HEK293 (cell line): Measurements from ENCODE around the gene CASP8.

ENCODE experiments used
- CTCF ChIA-PET: fragments of 350-600 bp; formaldehyde crosslinking; extraction: SDS; loops from one replicate; lab custom pipeline; 2021; ENCODE audit warnings: antibody characterized with exemption; lab: Yijun Ruan, JAX
- POLR2A ChIA-PET: fragments of 300-600 bp; formaldehyde crosslinking; extraction: SDS; loops from one replicate; lab custom pipeline; 2020; ENCODE audit warnings: antibody characterized with exemption, inconsistent platforms; lab: Yijun Ruan, JAX
- H3K27ac ChIP-seq: fragments of 200-500 bp; sonication (Bioruptor generic); 2 replicates; pipeline ENCODE4 v1.5.1; 2014; ENCODE audit warnings: low read depth, low read length, control low read depth, inconsistent platforms; ENCODE audit errors: extremely low read depth
- H3K36me3 ChIP-seq, 2 experiments: fragments of 200-500 bp in 1 of 2; sonication (Bioruptor generic) in 1 of 2; 1 replicate in 1 of 2; 2 replicates in 1 of 2; pipeline ENCODE4 v1.5.1; 2014 to 2017; ENCODE audit warnings: inconsistent platforms in 2 of 2, low read length in 2 of 2; ENCODE audit not compliant: control insufficient read depth in 2 of 2, insufficient read depth in 1 of 2
- H3K4me1 ChIP-seq: fragments of 200-500 bp; sonication (Bioruptor generic); 2 replicates; pipeline ENCODE4 v1.5.1; 2014; ENCODE audit warnings: mild to moderate bottlenecking, low read length, inconsistent platforms; ENCODE audit not compliant: control insufficient read depth, insufficient read depth
- H3K4me3 ChIP-seq: 2 replicates; pipeline ENCODE4 v1.5.1; 2011; ENCODE audit warnings: low read depth, mild to moderate bottlenecking, control low read depth, low read length, moderate library complexity
- H3K9me3 ChIP-seq: fragments of 200-500 bp; sonication (Bioruptor generic); 2 replicates; pipeline ENCODE4 v1.5.1; 2014; ENCODE audit warnings: low read depth, low read length, inconsistent platforms; ENCODE audit not compliant: control insufficient read depth, insufficient read depth
- FEZF1 ChIP-seq: fragments of 450-650 bp; formaldehyde crosslinking; IDR thresholded peaks from 2 replicates; pipeline ENCODE4 v1.5.1; 2016; ENCODE audit warnings: missing biosample characterization, missing genetic modification characterization
- GFI1B ChIP-seq: fragments of 450-650 bp; formaldehyde crosslinking; IDR thresholded peaks from 2 replicates; pipeline ENCODE4 v1.5.1; 2016; ENCODE audit warnings: missing biosample characterization, missing genetic modification characterization
- GLIS1 ChIP-seq: fragments of 450-650 bp; formaldehyde crosslinking; IDR thresholded peaks from 2 replicates; pipeline ENCODE4 v1.5.1; 2016; ENCODE audit warnings: missing biosample characterization, missing genetic modification characterization
- INSM2 ChIP-seq: fragments of 450-650 bp; formaldehyde crosslinking; IDR thresholded peaks from 2 replicates; pipeline ENCODE4 v1.5.1; 2016; ENCODE audit warnings: missing biosample characterization, missing genetic modification characterization
- OVOL3 ChIP-seq: fragments of 450-650 bp; formaldehyde crosslinking; IDR thresholded peaks from 2 replicates; pipeline ENCODE4 v1.5.1; 2016; ENCODE audit warnings: missing biosample characterization, missing genetic modification characterization
- PBX3 ChIP-seq: sonication (generic); formaldehyde crosslinking; IDR thresholded peaks from 2 replicates; pipeline ENCODE4 v1.8.1; 2022; ENCODE audit warnings: mild to moderate bottlenecking, moderate library complexity, missing genetic modification reagents
- SCRT1 ChIP-seq: fragments of 450-650 bp; formaldehyde crosslinking; IDR thresholded peaks from 2 replicates; pipeline ENCODE4 v1.5.1; 2016; ENCODE audit warnings: missing biosample characterization, missing genetic modification characterization, borderline replicate concordance
- ZBTB44 ChIP-seq: fragments of 450-650 bp; IDR thresholded peaks from 2 replicates; pipeline ENCODE4 v1.5.1; 2018; ENCODE audit warnings: missing biosample characterization, mild to moderate bottlenecking, missing genetic modification characterization
- ZBTB8A ChIP-seq: fragments of 450-650 bp; formaldehyde crosslinking; IDR thresholded peaks from 2 replicates; pipeline ENCODE4 v1.5.1; 2016; ENCODE audit warnings: missing biosample characterization, missing genetic modification characterization
- ZFP41 ChIP-seq: fragments of 450-650 bp; formaldehyde crosslinking; IDR thresholded peaks from 2 replicates; pipeline ENCODE4 v1.5.1; 2016; ENCODE audit warnings: missing biosample characterization, missing genetic modification characterization, borderline replicate concordance
- ZFP69B ChIP-seq: fragments of 450-650 bp; formaldehyde crosslinking; IDR thresholded peaks from 2 replicates; pipeline ENCODE4 v1.5.1; 2016; ENCODE audit warnings: missing biosample characterization, missing genetic modification characterization
- ZNF2 ChIP-seq: fragments of 450-650 bp; formaldehyde crosslinking; IDR thresholded peaks from 2 replicates; pipeline ENCODE4 v1.5.1; 2016; ENCODE audit warnings: missing biosample characterization, missing genetic modification characterization
- ZNF214 ChIP-seq: fragments of 450-650 bp; formaldehyde crosslinking; IDR thresholded peaks from 2 replicates; pipeline ENCODE4 v1.5.1; 2017; ENCODE audit warnings: missing biosample characterization, mild to moderate bottlenecking, missing genetic modification characterization, borderline replicate concordance
- ZNF239 ChIP-seq: fragments of 450-650 bp; formaldehyde crosslinking; IDR thresholded peaks from 2 replicates; pipeline ENCODE4 v1.5.1; 2016; ENCODE audit warnings: missing biosample characterization, missing genetic modification characterization
- ZNF266 ChIP-seq: fragments of 450-650 bp; formaldehyde crosslinking; IDR thresholded peaks from 2 replicates; pipeline ENCODE4 v1.5.1; 2016; ENCODE audit warnings: missing biosample characterization, missing genetic modification characterization, low read depth
- ZNF335 ChIP-seq: fragments of 450-650 bp; formaldehyde crosslinking; conservative IDR thresholded peaks from 2 replicates; pipeline ENCODE4 v1.5.1; 2016; ENCODE audit warnings: missing biosample characterization, missing genetic modification characterization
- ZNF391 ChIP-seq: fragments of 450-650 bp; formaldehyde crosslinking; IDR thresholded peaks from 2 replicates; pipeline ENCODE4 v1.5.1; 2016; ENCODE audit warnings: low read depth, missing biosample characterization, missing genetic modification characterization, borderline replicate concordance
- ZNF544 ChIP-seq: fragments of 450-650 bp; formaldehyde crosslinking; IDR thresholded peaks from 2 replicates; pipeline ENCODE4 v1.5.0; 2017; ENCODE audit warnings: missing biosample characterization, missing genetic modification characterization
- ZNF585B ChIP-seq: fragments of 450-650 bp; formaldehyde crosslinking; IDR thresholded peaks from 2 replicates; pipeline ENCODE4 v1.5.1; 2016; ENCODE audit warnings: missing biosample characterization, missing genetic modification characterization
- ZNF624 ChIP-seq: fragments of 450-650 bp; formaldehyde crosslinking; IDR thresholded peaks from 2 replicates; pipeline ENCODE4 v1.5.1; 2017; ENCODE audit warnings: missing biosample characterization, missing genetic modification characterization
- ZNF639 ChIP-seq: fragments of 450-650 bp; formaldehyde crosslinking; IDR thresholded peaks from 2 replicates; pipeline ENCODE4 v1.5.1; 2016; ENCODE audit warnings: missing biosample characterization, missing genetic modification characterization
- ZNF664 ChIP-seq: fragments of 450-650 bp; formaldehyde crosslinking; IDR thresholded peaks from 2 replicates; pipeline ENCODE4 v1.5.1; 2016; ENCODE audit warnings: missing biosample characterization, missing genetic modification characterization
- ZNF837 ChIP-seq: fragments of 450-650 bp; formaldehyde crosslinking; IDR thresholded peaks from 2 replicates; pipeline ENCODE4 v1.5.1; 2016; ENCODE audit warnings: missing biosample characterization, missing genetic modification characterization

CASP8 gene

GRCh38 chr2:201313362-201313761 lies 53.0 kb downstream of the CASP8 start:
- H3K4me1 ChIP-seq, result no peaks in the 10 kb centered on the region
- CTCF ChIA-PET, result interaction anchor here (0.7 kb wide), 1 partner anchor 198 kb away, joined by 4 read pairs; no protein-coding TSS in a partner anchor
- no peak overlapping the region for H3K27ac ChIP-seq

GRCh38 chr2:201319511-201319910 lies 59.2 kb downstream of the CASP8 start:
- TF ChIP-seq INSM2 (tag by site-specific recombination) (no peak), OVOL3 (tag by site-specific recombination) (no peak), GLIS1 (tag by site-specific recombination) (no peak), GFI1B (tag by site-specific recombination) (no peak), ZNF624 (tag by site-specific recombination) (no peak), ZNF391 (tag by site-specific recombination) (no peak), ZNF639 (tag by site-specific recombination) (no peak), ZNF837 (tag by site-specific recombination) (no peak), ZNF585B (tag by site-specific recombination) (no peak), ZNF266 (tag by site-specific recombination) (no peak), ZNF544 (tag by site-specific recombination) (no peak), FEZF1 (tag by site-specific recombination) (no peak), ZBTB8A (tag by site-specific recombination) (no peak)
- CTCF ChIA-PET, result no interaction called here
- Histone ChIP-seq H3K9me3 (no peaks in the 10 kb centered on the region), H3K4me3 (no peak overlapping the region), H3K4me1 (no peaks in the 10 kb centered on the region), H3K36me3 (no peaks in the 10 kb centered on the region), H3K27ac (no peak overlapping the region)
- POLR2A ChIA-PET, result no interaction called here

More at GRCh38 chr2:201313362-201313761, 53.0 kb downstream of the CASP8 start:
- POLR2A ChIA-PET, result no interaction called here
- Histone ChIP-seq H3K36me3 (no peaks in the 10 kb centered on the region), H3K4me3 (no peak overlapping the region), H3K9me3 (no peaks in the 10 kb centered on the region)
- no peak for TF ChIP-seq ZNF239
- TF ChIP-seq ZFP41 (tag by site-specific recombination), result no peak
- no peak for TF ChIP-seq ZNF214
- no peak for TF ChIP-seq ZBTB44 (tag by site-specific recombination)
- no peak for TF ChIP-seq ZNF664 (tag by site-specific recombination)
- no peak for TF ChIP-seq SCRT1
- no peak for TF ChIP-seq ZNF335 (tag by site-specific recombination)
- TF ChIP-seq ZNF2 (tag by site-specific recombination), result no peak
- TF ChIP-seq ZFP69B, result no peak
- TF ChIP-seq PBX3 (CRISPR knock-in tag), result no peak
